ENCODE results near the gene NPC2. TPM values are rescaled to one million over a fixed set of nuclear protein-coding genes. Genes with fewer than 3 reads are reported as not detected.

Gene NPC2
- total and polyA plus RNA-seq, 2 of the 4 experiments (the other 2 are of a cell fraction): 210 to 273 TPM

DNA sequence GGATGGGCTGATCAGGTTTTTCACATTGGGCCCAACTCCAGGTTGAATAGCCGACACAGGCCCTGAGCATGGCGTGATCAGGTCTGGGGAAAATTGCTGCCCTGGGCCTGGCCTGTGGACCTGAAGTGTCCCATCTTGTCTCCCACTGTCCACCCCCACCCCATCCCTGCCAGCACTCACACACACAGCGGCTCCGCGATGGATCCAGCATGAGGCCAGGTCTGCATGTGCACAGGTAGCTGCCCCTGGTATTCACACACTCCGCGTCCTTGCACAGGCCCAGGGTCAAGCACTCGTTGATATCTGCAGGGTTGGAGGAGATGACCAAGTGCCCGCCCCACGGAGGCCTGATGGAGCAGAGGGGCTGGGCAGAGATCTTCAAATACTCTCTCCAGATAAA, 39.1 kb upstream of the NPC2 start:
- dilution Hi-C loops (cut with HindIII; ENCODE audit: low sequenced_read_pairs, unreplicated experiment): no loop called here
- H3K36me3 ChIP-seq (ENCODE audit: control insufficient read depth, insufficient read depth, low read length): no peaks in the 10 kb centered on the region; the same call in 1 of the 2 replicates

More for the DNA sequence above, 39.1 kb upstream of the NPC2 start:
- Histone ChIP-seq H3K27ac (ENCODE audit: insufficient read depth, low read length) (no peak overlapping the region), H4K5ac (ENCODE audit: low read depth, low read length) (no peak overlapping the region), H2AK9ac (replicated peaks; ENCODE audit: low read depth, low read length, poor library complexity) (peak overlapping the region; percentile 23), H2BK15ac (ENCODE audit: low read depth, low read length) (no peak overlapping the region), H3K18ac (ENCODE audit: low read depth, low read length) (no peak overlapping the region), H3K27me3 (ENCODE audit: control insufficient read depth, insufficient read depth, low read length) (no peaks in the 10 kb centered on the region), H2BK120ac (ENCODE audit: low read depth, low read length) (no peak overlapping the region), H3K4ac (ENCODE audit: low read depth, low read length) (no peak overlapping the region; the same call in 1 of the 2 replicates), H3K4me3 (ENCODE audit: insufficient read depth, low read depth, low read length) (no peak overlapping the region), H4K91ac (ENCODE audit: insufficient read depth, low read depth, low read length) (peak overlapping the region; percentile 22; the same call in 1 of the 2 replicates), H3K9me1 (ENCODE audit: insufficient read depth, low read length) (peaks cover 5% of the 10 kb centered on the region), H3K56ac (ENCODE audit: extremely low read depth, insufficient read depth, low read length) (no peak overlapping the region), H2AK5ac (ENCODE audit: low read depth, low read length) (no peak overlapping the region), H3K14ac (replicated peaks; ENCODE audit: low read depth, low read length) (no peak overlapping the region), H2AFZ (replicated peaks; ENCODE audit: low read length, poor library complexity) (no peak overlapping the region), H4K8ac (ENCODE audit: low read depth in 2 of 2, low read length in 2 of 2) (no peak overlapping the region), H3K23ac (ENCODE audit: low read depth, low read length) (no peak overlapping the region), H3K4me1 (ENCODE audit: control insufficient read depth, insufficient read depth, low read length) (peaks cover 3% of the 10 kb centered on the region), H4K20me1 (ENCODE audit: insufficient read depth, low read length) (no peaks in the 10 kb centered on the region), H2BK20ac (ENCODE audit: low read depth, low read length) (no peak overlapping the region), H3K9me3 (ENCODE audit: control insufficient read depth, insufficient read depth, low read length) (no peaks in the 10 kb centered on the region), H2BK5ac (ENCODE audit: low read depth, low read length, poor library complexity, severe bottlenecking) (no peak overlapping the region), H3K79me1 (ENCODE audit: low read depth in 1 of 2, low read length in 2 of 2) (peaks cover 0 to 4% of the 10 kb centered on the region in 2 experiments; a peak in 1 of 4 replicates), H3K9ac (ENCODE audit: low read depth, low read length) (no peak overlapping the region), H3K4me2 (ENCODE audit: low read depth, low read length) (no peak overlapping the region)
- in situ Hi-C loops (cut with MboI; ENCODE audit: low sequenced_read_pairs): no loop called here
- no peak for ATAC-seq (ENCODE audit: low read depth)
- ChIA-PET CTCF (interaction anchor here (0.5 kb wide), 1 partner anchor 319 kb away, joined by 6 read pairs; no protein-coding TSS in a partner anchor), POLR2A (ENCODE audit: unreplicated experiment) (no interaction called here)
- TF ChIP-seq RFX5 (IDR thresholded peaks at IDR 0.05; ENCODE audit: low read depth, low read length): no peak
- TF ChIP-seq BHLHE40 (IDR thresholded peaks at IDR 0.05; ENCODE audit: low read depth, low read length): no peak
- no peak for TF ChIP-seq RCOR1 (IDR thresholded peaks at IDR 0.05; ENCODE audit: insufficient replicate concordance, low read length)
- TF ChIP-seq SMC3 (IDR thresholded peaks at IDR 0.05; ENCODE audit: low read depth, low read length): no peak
- TF ChIP-seq MAFK (IDR thresholded peaks at IDR 0.05; ENCODE audit: low read depth, low read length): no peak
- TF ChIP-seq USF2 (IDR thresholded peaks at IDR 0.05; ENCODE audit: low read depth, low read length): no peak
- TF ChIP-seq POLR2A (IDR thresholded peaks at IDR 0.05; ENCODE audit: low read depth, low read length): no peak
- TF ChIP-seq, protein P1, sequence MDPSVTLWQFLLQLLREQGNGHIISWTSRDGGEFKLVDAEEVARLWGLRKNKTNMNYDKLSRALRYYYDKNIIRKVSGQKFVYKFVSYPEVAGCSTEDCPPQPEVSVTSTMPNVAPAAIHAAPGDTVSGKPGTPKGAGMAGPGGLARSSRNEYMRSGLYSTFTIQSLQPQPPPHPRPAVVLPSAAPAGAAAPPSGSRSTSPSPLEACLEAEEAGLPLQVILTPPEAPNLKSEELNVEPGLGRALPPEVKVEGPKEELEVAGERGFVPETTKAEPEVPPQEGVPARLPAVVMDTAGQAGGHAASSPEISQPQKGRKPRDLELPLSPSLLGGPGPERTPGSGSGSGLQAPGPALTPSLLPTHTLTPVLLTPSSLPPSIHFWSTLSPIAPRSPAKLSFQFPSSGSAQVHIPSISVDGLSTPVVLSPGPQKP (IDR thresholded peaks at IDR 0.05; ENCODE audit: borderline replicate concordance, low read depth, low read length): no peak
- TF ChIP-seq MXI1 (IDR thresholded peaks at IDR 0.05; ENCODE audit: borderline replicate concordance, low read depth, low read length): no peak
- no peak for TF ChIP-seq NFE2L2 (IDR thresholded peaks at IDR 0.05; ENCODE audit: low read depth, low read length)
- no peak for TF ChIP-seq FOS (IDR thresholded peaks at IDR 0.05; ENCODE audit: low read depth, low read length)
- no peak for DNase-seq
- no TSS peak for BruUV-seq (replicated peaks)
- WGBS, 2 experiments (ENCODE audit: extremely low coverage in 2 of 2, insufficient read length in 1 of 2): 100% methylated on average over 1 of the region's 10 CpGs; no CpG with 5 or more reads in 1 of the 2 experiments
- intact Hi-C loops (cut with micrococcal nuclease): no loop called here
